GM19463 (cell line): Measurements from ENCODE around the gene PLCB4.
"Not testable (repeated sequence)": the region's sequence is repeated elsewhere in the genome, so short reads cannot be mapped to it uniquely, and the experiment has no call there.

Experiments used
- ATAC-seq: cut with Tn5 transposase; IDR thresholded peaks from one replicate; pipeline ENCODE4 v1.9.1; 2021; ENCODE audit warnings: mild to moderate bottlenecking, moderate library complexity; ENCODE audit not compliant: unreplicated experiment

PLCB4 gene

DNA sequence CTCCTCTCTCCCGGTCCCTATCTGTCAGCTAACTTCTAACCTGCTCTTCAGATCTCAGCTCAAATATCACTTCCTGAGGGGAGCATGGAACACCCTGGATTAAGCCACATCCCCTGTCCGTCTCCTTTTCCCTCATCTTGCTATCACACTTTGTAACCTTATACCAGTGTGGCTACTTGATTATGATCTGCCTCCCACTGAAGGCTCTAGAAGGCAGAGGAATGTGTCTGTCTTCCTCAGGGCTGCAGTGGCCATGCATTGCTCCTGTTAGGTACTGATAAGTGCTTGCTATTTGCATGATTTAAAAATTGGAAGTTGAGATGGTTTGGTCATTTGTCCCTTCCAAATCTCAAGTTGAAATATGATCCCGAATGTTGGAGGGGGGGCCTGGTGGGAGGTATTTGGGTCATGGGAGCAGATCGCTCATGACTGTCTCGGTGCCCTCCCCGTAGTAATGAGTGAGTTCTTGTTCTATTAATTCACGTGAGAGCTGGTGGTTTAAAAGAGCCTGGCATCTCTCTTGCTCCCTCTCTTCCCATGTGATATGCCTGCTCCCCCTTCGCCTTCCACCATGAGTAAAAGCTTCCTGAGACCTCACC, 71.4 kb downstream of the PLCB4 start:
- ATAC-seq, result no peak

DNA sequence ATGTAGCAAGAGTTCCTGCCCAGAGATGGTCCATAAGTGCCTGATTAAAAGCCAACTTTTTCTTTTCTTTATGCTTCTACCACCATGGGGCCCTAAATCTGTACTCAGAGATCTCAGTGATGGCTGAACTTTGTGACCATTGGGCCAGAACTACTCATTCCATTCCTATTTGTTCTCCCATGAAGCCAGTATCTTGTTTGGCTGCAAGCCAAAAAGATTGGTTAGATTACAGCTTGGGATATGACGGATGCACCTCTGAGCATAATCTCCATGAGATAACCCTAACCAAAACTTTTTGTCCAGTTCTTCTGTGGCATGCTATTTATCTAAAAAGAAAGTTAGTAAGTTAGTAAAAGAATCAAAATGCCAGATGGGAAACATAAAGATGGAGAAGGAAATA, 72.2 kb downstream of the PLCB4 start:
- ATAC-seq, result no peak

DNA sequence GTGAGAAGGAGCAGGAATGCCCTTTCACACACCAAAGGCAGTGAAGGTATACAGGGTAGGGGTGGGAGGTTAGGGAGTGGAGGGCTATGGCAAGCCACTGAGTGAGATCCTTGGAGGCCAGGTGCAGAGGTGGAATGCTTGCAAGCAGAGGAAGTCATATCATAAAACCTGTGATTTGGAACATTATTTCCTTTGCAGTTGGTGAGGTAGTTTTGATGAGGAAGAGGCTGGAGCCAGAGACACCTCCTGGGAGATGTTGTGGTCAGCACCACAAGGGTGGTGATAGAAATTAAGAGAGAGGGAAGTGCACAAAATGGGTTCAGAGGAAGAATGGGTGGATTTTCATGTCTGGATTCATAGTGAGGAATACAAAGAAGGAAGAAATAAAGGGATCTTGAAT, 73.0 kb downstream of the PLCB4 start:
- ATAC-seq, result no peak

DNA sequence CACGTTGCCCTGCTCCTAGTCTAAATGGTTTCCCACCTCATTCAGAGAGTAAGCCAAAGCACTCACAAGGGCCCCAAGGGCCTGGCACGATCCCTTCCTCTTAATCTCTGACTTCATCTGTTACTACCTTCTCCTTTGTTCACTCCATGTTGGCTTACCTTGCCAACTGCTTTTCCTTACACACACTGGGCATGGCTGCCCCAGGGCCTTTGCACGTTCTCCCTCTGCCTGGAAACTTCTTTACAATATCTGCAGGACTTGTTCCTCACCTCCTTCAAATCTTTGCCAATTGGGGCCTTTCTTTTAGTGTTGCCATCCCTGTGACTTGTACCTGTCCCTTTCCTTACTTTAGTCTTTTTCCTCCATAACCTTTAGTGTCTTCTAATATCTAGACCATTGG, 73.9 kb downstream of the PLCB4 start:
- no peak for ATAC-seq

DNA sequence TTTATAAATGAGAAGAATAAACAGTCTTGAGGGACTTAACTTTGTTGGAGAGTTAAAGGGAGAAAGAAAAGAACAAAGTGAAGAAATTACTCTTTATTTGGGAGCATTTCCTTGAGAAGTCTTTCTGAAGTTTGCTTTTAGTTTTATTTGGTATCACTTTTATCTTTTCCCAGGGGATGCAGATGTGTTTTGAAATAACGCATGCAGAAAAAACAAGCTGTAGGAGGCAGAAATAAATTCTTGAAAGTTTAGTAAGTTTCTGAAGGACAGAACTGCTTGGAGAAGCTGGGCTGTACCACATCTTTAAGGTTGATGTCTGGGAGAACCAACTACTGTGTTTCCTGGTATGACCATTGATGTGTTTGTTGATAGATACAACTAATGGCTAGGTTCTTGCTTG, 75.0 kb downstream of the PLCB4 start:
- ATAC-seq, result no peak

DNA sequence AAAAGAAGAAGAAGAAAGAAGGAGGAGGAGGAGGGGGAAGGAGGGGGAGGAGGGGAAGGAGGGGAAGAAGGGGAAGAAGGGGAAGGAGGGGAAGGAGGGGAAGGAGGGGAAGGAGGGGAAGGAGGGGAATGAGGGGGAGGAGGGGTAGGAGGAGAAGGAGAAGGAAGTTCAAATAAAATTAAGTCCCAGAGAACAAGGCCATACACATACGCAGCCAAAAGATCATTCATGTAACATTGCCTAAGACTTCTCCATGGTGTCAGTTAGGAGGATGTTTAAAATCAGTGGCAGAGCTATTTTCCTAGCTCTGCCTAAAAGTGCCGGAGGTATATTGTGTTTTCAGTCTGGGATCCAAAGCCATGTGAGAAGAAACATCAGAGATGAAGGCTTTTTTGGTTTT, 75.8 kb downstream of the PLCB4 start:
- no peak for ATAC-seq

DNA sequence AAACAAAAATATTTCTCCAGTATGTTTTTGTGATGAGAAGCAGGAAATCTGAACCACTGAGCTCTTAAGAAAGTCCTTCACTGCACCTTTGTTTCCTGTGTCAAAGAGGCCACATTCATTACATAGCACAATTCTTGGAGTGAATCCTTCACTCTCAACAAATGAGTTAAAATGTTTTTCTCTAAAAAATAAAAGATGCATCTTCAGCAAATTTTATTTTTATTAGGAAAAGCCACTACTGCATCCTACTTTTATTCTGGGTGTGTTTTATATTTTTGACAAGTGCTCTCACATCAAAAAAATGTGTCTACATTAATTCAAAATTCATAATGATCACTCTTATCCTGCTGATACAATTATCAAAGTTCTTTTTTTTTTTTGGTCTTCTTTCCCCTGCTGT, 76.3 kb downstream of the PLCB4 start:
- ATAC-seq, result no peak

DNA sequence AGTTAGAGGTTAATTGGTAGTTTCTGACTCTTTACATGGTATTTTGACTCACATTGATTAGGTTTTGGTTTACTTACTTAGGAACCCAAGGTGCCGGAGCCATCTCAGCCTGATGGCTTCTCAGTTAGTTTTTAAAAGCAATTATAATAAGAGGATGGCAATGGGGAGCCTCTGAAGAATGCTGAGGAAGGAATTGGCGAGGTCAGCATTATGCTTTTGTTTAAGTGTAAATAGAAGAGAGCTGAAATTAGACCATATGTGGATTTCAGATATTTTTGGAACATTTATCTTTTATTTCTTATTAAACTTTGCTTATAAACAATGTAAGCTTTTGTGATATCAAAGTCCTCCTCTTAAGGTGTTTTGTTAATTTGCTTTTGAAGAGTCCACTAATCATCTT, 77.8 kb downstream of the PLCB4 start:
- no peak for ATAC-seq

DNA sequence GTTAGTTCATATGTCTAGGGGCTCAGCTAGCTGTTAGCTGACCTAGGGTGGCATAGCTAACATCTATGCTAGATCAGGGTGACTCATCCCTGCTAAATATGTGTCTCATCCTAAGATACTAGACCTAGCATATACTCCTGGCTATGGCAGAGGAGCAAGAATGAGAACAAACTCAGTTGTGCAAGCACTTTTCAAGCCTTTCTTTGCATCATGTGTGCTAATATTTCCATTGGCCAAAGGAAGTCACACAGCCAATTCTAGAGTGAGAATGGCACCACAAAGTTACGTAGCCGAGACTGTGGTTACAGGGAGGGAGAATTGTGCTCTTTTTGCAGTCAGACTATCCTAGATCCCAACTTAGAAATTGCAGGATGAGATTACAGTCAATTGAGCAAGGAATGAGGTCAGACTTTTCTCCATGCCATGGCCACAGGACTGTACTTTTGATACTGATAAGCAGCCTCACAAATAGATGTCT, 78.7 kb downstream of the PLCB4 start:
- no peak for ATAC-seq

DNA sequence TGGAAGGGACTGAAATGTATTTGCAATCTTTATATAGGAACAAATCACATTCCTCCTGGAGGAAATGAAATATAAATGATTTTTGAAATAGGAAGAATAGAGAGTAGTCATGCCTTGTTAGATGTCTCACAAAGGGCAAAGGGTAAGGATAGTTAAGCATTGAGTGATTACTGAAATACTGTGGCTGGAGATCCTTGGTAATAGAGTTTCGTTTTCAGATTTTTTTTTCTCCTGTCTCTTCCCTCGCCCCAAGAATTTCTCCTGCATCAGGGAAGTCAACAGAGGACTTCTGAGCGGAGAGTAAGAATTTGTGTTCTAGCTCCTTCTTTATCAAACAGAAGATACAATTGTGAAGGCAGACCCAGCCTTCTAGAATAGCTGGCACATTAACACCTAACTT, 79.4 kb downstream of the PLCB4 start:
- ATAC-seq, result no peak

DNA sequence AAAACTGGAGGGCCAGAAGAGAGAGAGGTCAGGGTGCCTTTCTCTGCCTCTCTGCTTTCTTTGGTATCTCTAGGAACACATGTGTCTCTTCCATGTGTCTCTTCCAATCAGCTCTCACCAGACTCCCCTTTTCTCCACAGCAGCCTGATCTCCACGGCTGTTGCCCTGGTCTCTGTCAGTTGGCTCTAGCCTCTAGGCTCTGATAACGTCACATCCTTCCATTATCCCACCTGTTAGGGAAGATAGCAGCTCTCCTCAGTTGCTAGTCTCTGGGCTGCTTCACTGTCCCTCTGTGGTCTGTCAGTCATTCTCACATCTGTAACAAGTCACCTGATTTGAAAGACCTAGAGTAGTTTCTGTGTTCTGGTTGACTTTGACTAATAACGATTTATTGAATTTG, 80.2 kb downstream of the PLCB4 start:
- no peak for ATAC-seq

DNA sequence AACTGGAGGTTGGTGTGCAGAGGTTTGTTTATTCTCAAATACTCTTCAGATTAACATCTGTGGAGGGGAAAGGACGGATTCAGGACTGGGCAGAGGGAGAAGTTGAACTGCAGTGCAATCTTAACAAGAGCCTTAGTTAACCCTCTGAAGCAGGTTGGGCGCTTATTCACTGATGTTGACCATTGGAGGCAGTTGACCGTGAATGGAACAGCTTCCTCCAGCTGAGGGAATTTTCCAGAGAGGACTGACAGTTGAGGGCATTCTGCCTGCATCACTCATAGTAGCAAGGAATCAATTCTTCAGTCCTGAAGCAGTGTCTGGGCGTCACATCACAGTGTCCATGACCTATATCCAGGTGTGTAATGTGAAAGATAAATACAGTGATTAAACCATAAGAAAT, 80.9 kb downstream of the PLCB4 start:
- ATAC-seq, result no peak

DNA sequence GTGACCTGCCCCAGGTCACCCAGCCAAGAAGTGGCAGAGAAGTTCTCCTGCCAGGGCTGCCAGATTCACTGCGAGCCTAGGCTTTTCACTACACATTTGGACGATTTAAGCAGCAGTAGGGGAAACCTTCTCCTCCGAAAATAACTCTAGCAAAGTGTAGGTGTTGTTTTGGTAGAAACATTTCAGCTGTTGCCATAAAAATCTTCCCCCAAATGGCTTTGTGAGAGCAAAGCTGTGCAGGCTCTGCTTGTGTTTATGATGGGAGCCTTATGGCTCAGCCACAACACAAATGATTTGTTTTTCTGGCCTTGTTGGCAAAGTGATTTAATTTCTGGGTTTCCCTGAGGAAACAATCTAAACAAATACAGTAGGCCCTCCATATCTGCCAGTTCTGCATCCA, 81.8 kb downstream of the PLCB4 start:
- no peak for ATAC-seq

DNA sequence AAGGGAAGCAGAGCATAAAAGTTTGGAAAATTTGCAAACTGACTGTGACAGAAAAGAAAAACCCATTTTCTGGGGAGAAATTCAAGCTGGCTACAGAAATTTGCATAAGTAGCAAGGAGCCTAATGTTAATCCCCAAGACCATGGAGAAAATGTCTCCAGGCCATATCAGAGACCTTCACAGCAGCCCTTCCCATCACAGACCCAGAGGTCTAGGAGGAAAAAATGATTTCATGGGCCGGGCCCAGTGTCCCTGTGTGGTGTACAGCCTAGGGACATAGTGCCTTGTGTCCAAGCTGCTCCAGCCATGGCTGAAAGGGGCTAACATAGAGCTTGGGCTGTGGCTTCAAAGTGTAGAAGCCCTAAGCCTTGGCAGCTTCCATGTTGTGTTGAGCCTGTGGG, 83.3 kb downstream of the PLCB4 start:
- ATAC-seq, result not testable (repeated sequence)

DNA sequence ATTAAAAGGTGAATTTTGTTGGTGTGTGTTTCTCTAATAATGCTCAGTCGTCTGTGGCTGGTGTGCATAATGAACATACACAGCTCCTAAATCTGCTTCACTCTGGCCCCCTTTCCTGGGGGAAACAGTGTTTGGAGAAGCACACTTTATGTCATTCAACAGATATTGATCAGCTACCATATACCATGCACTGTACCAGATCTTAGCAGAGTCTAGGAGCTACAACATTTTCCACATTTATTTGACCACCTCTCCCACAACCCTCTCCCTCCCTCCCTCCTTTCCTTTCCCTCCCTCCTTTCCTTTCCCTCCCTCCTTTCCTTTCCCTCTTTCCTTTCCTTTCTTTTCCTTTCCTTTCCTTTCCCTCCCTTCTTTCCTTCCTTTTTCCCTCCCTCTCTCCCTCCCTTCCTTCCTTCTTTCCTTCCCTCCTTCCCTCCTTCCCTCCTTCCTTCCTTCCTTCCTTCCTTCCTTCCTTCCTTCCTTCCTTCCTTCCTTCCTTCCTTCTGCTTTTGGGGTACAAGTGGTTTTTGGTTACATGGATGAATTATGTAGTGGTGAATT, 85.7 kb downstream of the PLCB4 start:
- no peak for ATAC-seq

DNA sequence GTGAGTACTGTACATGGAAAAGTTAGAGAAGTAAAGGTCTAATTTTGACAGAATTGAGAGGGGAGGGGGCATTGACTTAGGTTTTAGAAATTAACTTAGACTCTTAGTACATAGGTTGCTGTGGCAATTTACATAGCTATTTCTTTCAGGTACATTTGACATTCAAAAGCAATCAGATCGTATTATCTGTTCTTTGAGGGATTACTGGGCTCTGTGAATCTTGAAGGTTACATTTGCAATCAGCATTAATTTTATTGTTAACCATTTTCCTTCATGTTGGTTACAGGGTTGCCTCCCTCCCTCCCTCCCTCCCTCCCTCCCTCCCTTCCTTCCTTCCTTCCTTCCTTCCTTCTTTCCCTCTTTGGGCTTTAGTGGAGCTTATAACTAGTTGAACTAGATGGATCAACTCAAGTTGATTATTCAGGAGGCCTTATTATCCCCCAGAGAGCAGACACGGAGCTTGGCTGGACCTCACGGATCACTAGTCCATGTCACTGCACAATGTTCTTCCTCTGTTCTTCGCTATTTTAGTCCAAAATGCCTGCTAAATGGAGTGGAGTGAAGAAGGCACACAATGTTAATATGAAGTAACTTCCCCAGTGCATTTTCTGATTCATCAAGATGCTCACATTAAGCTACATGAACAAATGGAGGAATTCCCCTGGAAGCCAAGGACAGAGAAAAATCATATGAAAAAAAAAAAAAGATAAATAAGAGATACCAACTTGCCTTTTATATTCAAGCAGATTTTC, 87.8 kb downstream of the PLCB4 start:
- ATAC-seq, result no peak

DNA sequence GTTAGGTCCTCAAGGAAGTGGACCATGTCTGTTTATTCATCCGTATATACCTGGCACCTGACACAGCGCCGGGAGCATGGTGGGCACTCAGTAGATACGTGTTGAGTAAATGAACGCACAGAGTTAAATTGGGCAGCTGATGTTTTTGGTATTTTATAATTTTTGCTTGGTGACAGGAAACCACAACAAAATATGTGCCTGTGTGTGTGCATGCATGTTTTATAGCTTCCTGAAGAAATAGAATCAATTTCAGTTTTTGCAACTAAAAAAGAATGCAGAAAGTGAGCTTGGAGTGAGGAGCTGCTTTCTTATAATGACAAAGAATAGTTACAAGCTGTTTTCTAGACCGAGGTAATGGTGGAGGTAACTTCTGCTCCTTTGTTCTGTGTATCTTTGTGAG, 91.4 kb downstream of the PLCB4 start:
- ATAC-seq, result no peak

DNA sequence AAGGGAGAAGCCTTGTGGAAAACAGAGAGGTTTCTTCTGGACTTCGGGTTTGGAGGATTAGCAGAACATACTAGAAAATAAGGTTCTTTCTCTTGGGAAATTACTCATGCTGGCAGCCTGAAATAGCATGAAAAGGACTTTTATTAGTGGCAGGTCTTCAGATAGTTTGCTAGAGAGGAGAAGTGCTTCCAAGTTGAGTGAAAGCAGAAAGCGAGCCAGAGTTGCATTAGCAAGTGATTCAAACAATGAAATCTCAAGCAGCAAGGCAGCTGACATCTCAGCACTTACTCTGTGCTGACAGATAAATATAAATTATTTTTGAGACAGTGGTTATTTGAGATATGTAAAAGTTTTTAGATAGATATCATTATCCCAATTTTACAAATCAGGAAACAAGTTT, 91.9 kb downstream of the PLCB4 start:
- ATAC-seq, result no peak

DNA sequence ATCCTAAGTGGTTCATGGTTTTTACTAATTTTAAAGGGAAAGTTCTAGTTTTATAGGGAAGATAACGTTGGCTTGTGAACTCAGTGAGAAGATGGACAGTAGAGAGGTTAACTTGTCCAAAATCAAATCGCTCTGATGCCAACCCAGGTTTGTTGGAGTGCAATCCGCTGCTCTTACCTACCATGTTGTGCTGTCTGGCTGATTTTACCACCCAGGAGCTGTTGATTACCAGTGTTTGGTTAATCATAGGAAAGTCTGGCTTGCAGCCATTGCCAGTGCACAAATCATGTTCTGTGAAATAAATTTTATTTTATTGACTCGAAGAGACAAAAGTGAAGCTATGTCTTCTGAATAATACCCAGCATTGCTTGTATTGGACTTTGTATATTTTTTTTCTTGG, 92.4 kb downstream of the PLCB4 start:
- ATAC-seq, result no peak

DNA sequence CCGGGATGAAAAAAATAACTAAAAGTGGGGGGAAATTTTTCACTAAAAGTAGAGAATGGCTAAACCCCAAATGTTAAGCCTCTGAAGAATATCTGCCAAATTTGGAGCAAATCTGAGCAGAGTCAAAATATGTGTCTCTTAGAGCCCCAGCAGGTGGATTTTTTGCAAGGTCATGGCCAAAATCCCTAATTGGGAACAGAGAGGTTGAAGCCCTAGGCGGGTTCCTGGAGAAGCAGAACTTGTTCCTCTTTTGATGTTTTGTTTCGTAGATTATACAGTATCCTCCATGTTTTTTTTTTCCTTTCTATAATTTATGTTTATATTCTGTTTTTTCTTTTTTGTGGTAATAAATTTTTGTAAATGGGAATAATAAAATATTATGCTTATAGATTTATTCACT, 94.4 kb downstream of the PLCB4 start:
- no peak for ATAC-seq

DNA sequence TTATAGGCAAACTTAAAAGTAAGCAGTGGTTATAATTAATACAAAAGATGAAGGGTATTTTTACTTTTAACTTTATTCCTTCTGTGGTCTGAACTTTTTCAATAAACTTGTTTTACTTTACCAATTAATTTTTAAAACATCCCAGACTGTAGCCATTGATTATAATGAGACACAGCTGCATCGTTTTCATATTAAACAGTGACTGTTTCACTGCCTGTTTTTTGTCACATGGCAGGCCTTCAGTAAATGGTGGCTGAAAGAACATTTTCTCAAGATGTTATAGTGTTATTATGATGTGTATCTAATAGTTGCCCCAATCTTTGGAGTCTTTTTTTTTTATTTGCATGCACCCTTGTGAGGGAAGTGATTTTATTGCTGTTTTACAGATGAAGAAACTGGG, 95.1 kb downstream of the PLCB4 start:
- ATAC-seq, result no peak

DNA sequence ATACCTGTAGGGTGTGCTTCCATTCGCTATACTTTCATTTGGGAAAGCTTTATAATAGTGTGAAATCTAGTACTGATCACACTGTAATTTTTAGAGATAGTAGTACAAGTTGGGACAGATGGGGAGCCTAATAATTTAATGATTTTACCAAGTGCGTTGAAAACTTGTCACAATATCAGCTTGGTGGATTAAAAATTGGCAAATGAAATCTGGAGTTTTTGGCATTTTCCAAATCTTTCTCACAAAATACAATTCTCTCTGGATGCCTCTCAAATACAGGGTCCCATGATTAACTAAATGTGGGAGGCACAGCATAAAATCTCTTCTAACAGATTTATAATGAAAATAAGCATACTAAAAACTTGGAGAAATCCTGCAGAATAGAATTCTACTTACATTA, 96.4 kb downstream of the PLCB4 start:
- no peak for ATAC-seq
